H1 (cell line): Measurements from ENCODE around the gene PAPOLA. TPM values are rescaled to one million over a fixed set of nuclear protein-coding genes. Genes with fewer than 3 reads are reported as not detected.
A peak's percentile ranks its signal among the peaks of the same experiment; 100 is the strongest.

Source experiments
- CTCF ChIA-PET: fragments of 300-600 bp; sonication (Branson Sonifier 250); formaldehyde crosslinking; loops from one replicate; lab custom pipeline; 2021; ENCODE audit not compliant: partially characterized antibody; lab: Charles Lee
- POLR2A ChIA-PET: fragments of 300-600 bp; sonication (Branson Sonifier 250); formaldehyde crosslinking; loops from one replicate; lab custom pipeline; 2021; ENCODE audit warnings: inconsistent platforms; ENCODE audit not compliant: partially characterized antibody; lab: Charles Lee
- DNase-seq, 2 experiments: peaks; one replicate each; pipeline versions ENCODE4 v3.0.0 to v3.0.0-alpha.2; 2010 to 2022; ENCODE audit warnings: low spot score in 2 of 2, low read depth in 1 of 2, mixed read lengths in 1 of 2
- FAIRE-seq: peaks from 2 replicates; lab custom pipeline; 2011; peaks lifted over from hg19 to GRCh38; lab: Jason Lieb, UNC
- H2AFZ ChIP-seq: 2 replicates; pipeline ENCODE4 v1.8.1; 2012; ENCODE audit warnings: low read length, inconsistent platforms
- H2AK5ac ChIP-seq: 2 replicates; pipeline ENCODE4 v1.6.1; 2013; ENCODE audit warnings: low read depth, low read length
- H2BK120ac ChIP-seq: replicated peaks from 2 replicates; pipeline ENCODE3; 2013; ENCODE audit warnings: low read depth, low read length, inconsistent platforms
- H2BK12ac ChIP-seq: 2 replicates; pipeline ENCODE4 v1.6.1; 2013; ENCODE audit warnings: low read depth, low read length
- H2BK15ac ChIP-seq: 2 replicates; pipeline ENCODE4 v1.6.1; 2013; ENCODE audit warnings: low read length
- H2BK20ac ChIP-seq: 2 replicates; pipeline ENCODE4 v1.6.1; 2013; ENCODE audit warnings: low read length
- H2BK5ac ChIP-seq: 2 replicates; pipeline ENCODE4 v1.6.1; 2013; ENCODE audit warnings: low read depth, low read length
- H3K14ac ChIP-seq: 2 replicates; pipeline ENCODE4 v1.6.1; 2013; ENCODE audit warnings: inconsistent platforms; ENCODE audit not compliant: insufficient read length
- H3K18ac ChIP-seq: 2 replicates; pipeline ENCODE4 v1.6.1; 2013; ENCODE audit warnings: low read length; ENCODE audit errors: extremely low read depth
- H3K23ac ChIP-seq: 2 replicates; pipeline ENCODE4 v1.6.1; 2013; ENCODE audit warnings: inconsistent platforms; ENCODE audit not compliant: insufficient read length
- H3K23me2 ChIP-seq: 2 replicates; pipeline ENCODE4 v1.6.1; 2013; ENCODE audit warnings: low read depth, low read length
- H3K27ac ChIP-seq: 2 replicates; pipeline ENCODE4 v1.6.1; 2011; ENCODE audit warnings: low read depth, low read length, inconsistent platforms
- H3K27me3 ChIP-seq, 4 experiments: replicated peaks in 1 of 4; 1 replicate in 1 of 4; 2 replicates in 3 of 4; pipeline versions ENCODE4 v1.6.1 to v1.8.1; 2011 to 2013; ENCODE audit warnings: low read length in 3 of 4, mild to moderate bottlenecking in 3 of 4, inconsistent platforms in 2 of 4, mixed read lengths in 2 of 4, moderate library complexity in 1 of 4; ENCODE audit not compliant: control insufficient read depth in 3 of 4, insufficient read depth in 3 of 4; ENCODE audit errors: extremely low read depth in 1 of 4
- H3K36me3 ChIP-seq, 4 experiments: 2 replicates each; pipeline versions ENCODE4 v1.6.1 to v1.8.1; 2011 to 2013; ENCODE audit warnings: mild to moderate bottlenecking in 4 of 4, low read length in 3 of 4, moderate library complexity in 2 of 4, control low read depth in 1 of 4, inconsistent platforms in 1 of 4; ENCODE audit not compliant: insufficient read depth in 4 of 4, control insufficient read depth in 2 of 4
- H3K4ac ChIP-seq: replicated peaks from 2 replicates; pipeline ENCODE3; 2013; ENCODE audit warnings: low read length, low read depth, mixed read lengths, inconsistent platforms; ENCODE audit not compliant: insufficient read length
- H3K4me1 ChIP-seq, 4 experiments: replicated peaks in 1 of 4; 1 replicate in 1 of 4; 2 replicates in 3 of 4; pipeline versions ENCODE4 v1.6.1 to v1.8.1; 2011 to 2013; ENCODE audit warnings: low read length in 3 of 4, inconsistent platforms in 2 of 4, mixed read lengths in 1 of 4; ENCODE audit not compliant: insufficient read depth in 4 of 4, control insufficient read depth in 3 of 4
- H3K4me2 ChIP-seq, 2 experiments: 2 replicates each; pipeline versions ENCODE4 v1.6.1 to v1.8.1; 2011 to 2013; ENCODE audit warnings: low read depth in 2 of 2, low read length in 2 of 2, control low read depth in 1 of 2, inconsistent platforms in 1 of 2, mild to moderate bottlenecking in 1 of 2; ENCODE audit not compliant: insufficient read depth in 1 of 2
- H3K4me3 ChIP-seq, 4 experiments: fragments of 200-600, 300-600 bp in 1 of 4; sonication (generic), shearing (Covaris generic), sonication (Bioruptor Twin) in 1 of 4; 2 replicates each; pipeline versions ENCODE4 v1.5.1 to v1.8.1; 2011 to 2016; ENCODE audit warnings: low read length in 4 of 4, low read depth in 3 of 4, control low read depth in 2 of 4, inconsistent platforms in 2 of 4, mild to moderate bottlenecking in 2 of 4, mixed read lengths in 1 of 4, moderate library complexity in 1 of 4; ENCODE audit not compliant: insufficient read depth in 2 of 4; ENCODE audit errors: extremely low read depth in 1 of 4
- H3K56ac ChIP-seq: replicated peaks from 2 replicates; pipeline ENCODE3; 2013; ENCODE audit warnings: low read depth, mild to moderate bottlenecking, mixed read lengths, low read length, inconsistent platforms; ENCODE audit not compliant: insufficient read length
- H3K79me1 ChIP-seq: 2 replicates; pipeline ENCODE4 v1.6.1; 2013; ENCODE audit warnings: low read depth, low read length, control low read depth
- H3K79me2 ChIP-seq, 2 experiments: 2 replicates each; pipeline versions ENCODE4 v1.6.1 to v1.8.1; 2012 to 2013; ENCODE audit warnings: low read length in 2 of 2, mild to moderate bottlenecking in 2 of 2, inconsistent platforms in 1 of 2; ENCODE audit not compliant: insufficient read depth in 2 of 2, control insufficient read depth in 1 of 2
- H3K9ac ChIP-seq, 4 experiments: replicated peaks in 1 of 4; 1 replicate in 1 of 4; 2 replicates in 3 of 4; pipeline versions ENCODE4 v1.6.1 to v1.8.1; 2011 to 2013; ENCODE audit warnings: low read depth in 3 of 4, low read length in 3 of 4, control low read depth in 2 of 4, mild to moderate bottlenecking in 2 of 4, moderate library complexity in 2 of 4, inconsistent platforms in 1 of 4; ENCODE audit errors: extremely low read depth in 1 of 4
- H3K9me3 ChIP-seq, 2 experiments: 2 replicates each; pipeline versions ENCODE4 v1.6.1 to v1.8.1; 2012 to 2013; ENCODE audit warnings: mild to moderate bottlenecking in 2 of 2, moderate library complexity in 2 of 2, control low read depth in 1 of 2, inconsistent platforms in 1 of 2, low read depth in 1 of 2, low read length in 1 of 2, mixed read lengths in 1 of 2; ENCODE audit not compliant: insufficient read depth in 2 of 2
- H4K20me1 ChIP-seq, 2 experiments: replicated peaks in 1 of 2; 2 replicates each; pipeline versions ENCODE3 to v1.8.1; 2011 to 2013; ENCODE audit warnings: inconsistent platforms in 2 of 2, low read length in 2 of 2, mild to moderate bottlenecking in 1 of 2; ENCODE audit not compliant: insufficient read depth in 2 of 2, control insufficient read depth in 1 of 2
- H4K5ac ChIP-seq: 2 replicates; pipeline ENCODE4 v1.6.1; 2013; ENCODE audit warnings: low read length, low read depth, mixed read lengths, inconsistent platforms; ENCODE audit not compliant: insufficient read length
- H4K8ac ChIP-seq: 2 replicates; pipeline ENCODE4 v1.8.0; 2013; ENCODE audit warnings: mild to moderate bottlenecking, moderate library complexity, low read length, inconsistent platforms; ENCODE audit not compliant: insufficient read depth; ENCODE audit errors: extremely low read depth
- H4K91ac ChIP-seq: replicated peaks from 2 replicates; pipeline ENCODE3; 2013; ENCODE audit warnings: low read length, mixed read lengths, inconsistent platforms; ENCODE audit not compliant: insufficient read length
- ASH2L ChIP-seq: fragments of 200-600, 300-600 bp; sonication (generic); IDR thresholded peaks from one replicate; pipeline ENCODE4 v1.7.1; 2017; ENCODE audit warnings: low read length
- BACH1 ChIP-seq: IDR thresholded peaks from 2 replicates; pipeline ENCODE4 v1.6.1; 2012; ENCODE audit warnings: low read length, improper control_type of control experiment
- BCL11A ChIP-seq, 2 experiments: IDR thresholded peaks; one replicate each; pipeline ENCODE4 v1.6.1; 2011; ENCODE audit warnings: low read depth in 2 of 2, low read length in 2 of 2, mild to moderate bottlenecking in 2 of 2
- CEBPB ChIP-seq: IDR thresholded peaks from 2 replicates; pipeline ENCODE4 v1.6.1; 2012; ENCODE audit warnings: low read depth, low read length
- JUN ChIP-seq: IDR thresholded peaks from 2 replicates; pipeline ENCODE4 v1.6.1; 2011; ENCODE audit warnings: low read depth, mild to moderate bottlenecking, improper control_type of control experiment, low read length
- KDM1A ChIP-seq: fragments of 200-600, 300-600 bp; sonication (generic); IDR thresholded peaks from 2 replicates; pipeline ENCODE4 v1.7.1; 2016; ENCODE audit warnings: mild to moderate bottlenecking, low read length, borderline replicate concordance
- KDM5A ChIP-seq: fragments of 200-600 bp; IDR thresholded peaks from 2 replicates; pipeline ENCODE4 v1.7.1; 2012; ENCODE audit warnings: mild to moderate bottlenecking, low read length, inconsistent platforms, mixed read lengths
- RBBP5 ChIP-seq: IDR thresholded peaks from 2 replicates; pipeline ENCODE4 v1.7.1; 2012; ENCODE audit warnings: low read depth, mild to moderate bottlenecking, inconsistent platforms, low read length, moderate library complexity, borderline replicate concordance
- RXRA ChIP-seq: IDR thresholded peaks from 2 replicates; pipeline ENCODE4 v1.6.1; 2011; ENCODE audit warnings: low read depth, mild to moderate bottlenecking, low read length, moderate library complexity; ENCODE audit not compliant: insufficient read depth
- TAF1 ChIP-seq: IDR thresholded peaks from 2 replicates; pipeline ENCODE4 v1.6.1; 2011; ENCODE audit warnings: mild to moderate bottlenecking, low read depth, low read length
- TAF7 ChIP-seq: optimal IDR thresholded peaks from 2 replicates; pipeline ENCODE3; 2011; ENCODE audit warnings: low read depth, mild to moderate bottlenecking, inconsistent platforms, low read length, moderate library complexity, borderline replicate concordance
- TEAD4 ChIP-seq: IDR thresholded peaks from 2 replicates; pipeline ENCODE4 v1.6.1; 2012; ENCODE audit warnings: low read depth, low read length, inconsistent platforms, mixed read lengths
- YY1 ChIP-seq: IDR thresholded peaks from 2 replicates; pipeline ENCODE4 v1.6.1; 2011; ENCODE audit warnings: low read depth, mild to moderate bottlenecking, low read length
- WGBS, 2 experiments: shearing (Covaris generic) in 1 of 2; methylation state at CpG; one replicate each; pipeline versions ENCODE4 v1.1.6 to v1.1.7; 2013 to 2015; ENCODE audit warnings: low lambda C conversion rate in 2 of 2, mixed read lengths in 2 of 2, inconsistent platforms in 1 of 2, low coverage in 1 of 2, missing lambda C conversion rate in 1 of 2; ENCODE audit not compliant: insufficient replicate concordance in 2 of 2, insufficient coverage in 1 of 2, insufficient read length in 1 of 2; ENCODE audit errors: extremely low coverage in 1 of 2, missing lambda C conversion rate in 1 of 2; 5-methylcytosine and 5-hydroxymethylcytosine counted together
- polyA plus RNA-seq, 7 experiments: library from polyadenylated mRNA; depleted of rRNA in 3 of 7; stranded (reverse) in 5 of 7; unstranded in 2 of 7; fragments of >200 nt in 5 of 7; fragments of 200-250 nt in 2 of 7; gene quantifications; 1 replicate in 5 of 7; 2 replicates in 1 of 7; 4 replicates in 1 of 7; pipeline versions ENCODE4 v1.2.1 to v1.2.3, GENCODE V29; 2011 to 2013; ENCODE audit warnings: missing spikeins in 2 of 7, mixed read lengths in 2 of 7
- total RNA-seq: library from RNA; stranded (reverse); fragmentation: NEBNext Ultra II Directional; extraction: Animal tissue kit (Norgen Biotek cat#: 25700); gene quantifications from 2 replicates; pipeline ENCODE4 v1.2.1, GENCODE V29; 2021

PAPOLA gene
- total and polyA plus RNA-seq, 2 of the 8 experiments (the other 6 are each of a cell fraction or from before 2014, with no cell fraction given): 163 to 239 TPM

- no peak overlapping the region for H2BK5ac ChIP-seq
- no peaks in the 10 kb centered on the region for H3K23me2 ChIP-seq
- no peak overlapping the region for H2BK20ac ChIP-seq
- no peak overlapping the region for H3K4ac ChIP-seq
- no peak overlapping the region for H2BK120ac ChIP-seq
- H3K4me3 ChIP-seq: no peak overlapping the region
- H2AK5ac ChIP-seq: no peak overlapping the region
- H3K23ac ChIP-seq: no peak overlapping the region
- no peaks in the 10 kb centered on the region for H4K20me1 ChIP-seq
- no peak overlapping the region for H2AFZ ChIP-seq
- H3K36me3 ChIP-seq: no peaks in the 10 kb centered on the region
- no peak overlapping the region for H2BK15ac ChIP-seq
- CTCF ChIA-PET: interaction anchor here (0.5 to 0.6 kb wide), 2 partner anchors 51 to 453 kb away, joined by 3 read pairs; no protein-coding TSS in a partner anchor
- H3K9ac ChIP-seq: no peak overlapping the region
- no peaks in the 10 kb centered on the region for H3K27me3 ChIP-seq
- H3K79me2 ChIP-seq: no peaks in the 10 kb centered on the region
- H3K14ac ChIP-seq: no peak overlapping the region
- H4K8ac ChIP-seq: no peak overlapping the region
- H4K5ac ChIP-seq: no peak overlapping the region
- H3K9me3 ChIP-seq: no peaks in the 10 kb centered on the region
- H3K27ac ChIP-seq: no peak overlapping the region
- WGBS, 2 experiments: 85% methylated on average over 8 of the region's 8 CpGs; no CpG with 5 or more reads in 1 of the 2 experiments
- peaks cover 0 to 7% (median 4%) of the 10 kb centered on the region in 4 experiments; a peak in 4 of 7 replicates for H3K4me1 ChIP-seq
- no peak overlapping the region; the same call in 1 of the 2 replicates for H3K18ac ChIP-seq
- FAIRE-seq (no peak), DNase-seq (no peak)
- H3K79me1 ChIP-seq: no peaks in the 10 kb centered on the region
- H2BK12ac ChIP-seq: no peak overlapping the region
- no peak overlapping the region for H3K4me2 ChIP-seq
- no peak overlapping the region for H4K91ac ChIP-seq
- POLR2A ChIA-PET: interaction anchor here (1.5 kb wide), 1 partner anchor 9 kb away, joined by 3 read pairs; no protein-coding TSS in a partner anchor
- H3K56ac ChIP-seq: no peak overlapping the region
- TF ChIP-seq JUN (no peak), TEAD4 (no peak), KDM5A (no peak), KDM1A (no peak), BCL11A (IDR thresholded peaks at IDR 0.05; ENCODE audit: low read depth in 2 of 2, low read length in 2 of 2) (no peak), YY1 (no peak), ASH2L (peak; percentile 68), BACH1 (no peak), CEBPB (no peak), RBBP5 (peak; percentile 30; the same call in 1 of the 2 replicates), RXRA (no peak), TAF1 (peak; percentile 38; the same call in 1 of the 2 replicates), TAF7 (no peak)
Observed at GRCh38 chr14:96461950-96462798, 40.0 kb upstream of the PAPOLA start.
